GM18867 (cell line): Measurements from ENCODE around the gene UCN2.
"Not testable (repeated sequence)": the region's sequence is repeated elsewhere in the genome, so short reads cannot be mapped to it uniquely, and the experiment has no call there.

Experiments
- ATAC-seq: cut with Tn5 transposase; IDR thresholded peaks from one replicate; pipeline ENCODE4 v1.9.1; 2021; ENCODE audit warnings: mild to moderate bottlenecking, moderate library complexity; ENCODE audit not compliant: unreplicated experiment

The UCN2 gene

DNA sequence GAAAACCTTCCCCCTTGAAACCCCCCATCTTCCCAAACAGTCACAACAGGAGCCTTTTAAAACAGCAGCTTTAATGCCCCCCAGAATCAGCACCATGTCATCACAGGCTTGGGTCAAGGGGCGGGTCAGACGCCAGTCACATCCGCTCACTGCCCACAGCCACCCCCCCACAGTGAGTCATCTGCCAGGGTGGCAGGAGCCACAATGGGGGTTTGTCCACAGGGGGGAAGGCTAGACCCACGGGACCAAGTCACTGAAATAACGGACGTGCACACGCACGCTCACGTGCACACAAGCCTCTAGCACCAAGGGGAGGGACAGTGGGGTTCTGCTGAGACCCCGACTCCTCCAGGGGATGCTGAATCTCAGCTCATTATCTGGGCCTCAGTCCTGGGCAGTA, 441 bp upstream of the UCN2 start:
- no peak for ATAC-seq

DNA sequence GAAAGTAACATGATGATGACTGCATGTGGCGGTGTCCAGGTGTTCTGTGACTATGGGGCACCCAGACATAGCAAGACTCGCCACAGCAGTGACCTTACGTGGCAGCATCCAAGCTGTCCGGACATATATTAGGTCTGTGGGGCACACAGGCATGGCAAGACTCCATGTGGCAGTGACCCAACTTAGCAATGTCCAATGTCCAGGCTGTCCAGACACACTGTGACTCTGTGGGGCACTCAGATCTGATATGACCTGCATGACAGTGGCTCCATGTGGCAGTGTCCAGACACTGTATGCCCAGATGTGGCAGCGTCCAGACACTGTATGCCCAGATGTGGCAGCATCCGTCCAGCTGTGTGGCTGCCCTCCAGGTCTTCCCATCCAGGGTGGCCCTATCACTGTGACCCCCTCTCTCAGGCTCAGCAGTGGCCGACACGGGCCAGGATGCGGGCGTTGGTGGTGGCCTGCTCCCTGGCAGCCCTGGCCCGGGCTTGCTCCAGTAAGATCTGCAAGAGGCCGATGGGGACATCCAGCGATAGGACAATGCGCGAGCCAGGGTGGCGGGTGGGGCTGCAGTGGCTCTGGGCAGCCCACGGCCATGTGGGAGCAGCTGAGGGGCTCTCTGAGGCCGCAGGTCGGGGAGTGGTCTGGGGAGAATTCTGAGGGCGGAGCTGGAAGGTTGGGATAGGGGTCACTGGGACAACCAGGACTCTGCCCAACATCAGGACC, 1.1 kb downstream of the UCN2 start:
- no peak for ATAC-seq

DNA sequence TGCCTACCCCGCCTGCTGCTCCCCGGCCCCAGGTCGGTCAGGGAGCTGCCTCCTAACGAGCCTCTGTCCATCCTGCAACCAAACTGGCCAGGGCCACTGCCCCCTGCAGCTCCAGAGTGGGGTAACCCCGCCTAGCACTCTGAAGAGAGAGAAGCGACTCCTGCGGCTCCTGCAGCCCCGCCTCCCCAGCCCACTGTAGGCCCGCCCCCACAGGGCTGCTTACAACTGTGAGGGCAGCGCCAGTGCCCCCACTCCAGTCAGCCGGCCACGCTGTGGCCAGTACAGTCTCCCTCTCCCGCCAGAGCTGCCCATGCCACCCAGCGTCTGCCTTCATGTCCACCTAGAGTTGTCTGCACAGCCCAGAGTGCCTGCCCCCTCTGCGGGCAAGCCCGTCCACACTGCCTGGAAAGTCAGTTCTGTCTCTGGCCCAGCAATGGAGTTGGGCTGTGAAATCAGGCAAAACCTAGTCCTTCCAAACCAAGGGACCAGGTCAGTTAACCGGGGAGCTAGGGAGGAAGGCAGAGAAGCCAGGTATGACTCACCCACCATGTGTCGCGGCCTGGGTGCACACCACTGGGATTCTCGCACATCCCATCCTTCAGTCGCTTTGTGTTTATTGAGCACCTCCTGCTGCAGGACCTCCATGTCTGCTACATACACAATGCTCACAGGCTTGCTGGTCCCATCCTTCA, 2.4 kb downstream of the UCN2 start:
- no peak for ATAC-seq

DNA sequence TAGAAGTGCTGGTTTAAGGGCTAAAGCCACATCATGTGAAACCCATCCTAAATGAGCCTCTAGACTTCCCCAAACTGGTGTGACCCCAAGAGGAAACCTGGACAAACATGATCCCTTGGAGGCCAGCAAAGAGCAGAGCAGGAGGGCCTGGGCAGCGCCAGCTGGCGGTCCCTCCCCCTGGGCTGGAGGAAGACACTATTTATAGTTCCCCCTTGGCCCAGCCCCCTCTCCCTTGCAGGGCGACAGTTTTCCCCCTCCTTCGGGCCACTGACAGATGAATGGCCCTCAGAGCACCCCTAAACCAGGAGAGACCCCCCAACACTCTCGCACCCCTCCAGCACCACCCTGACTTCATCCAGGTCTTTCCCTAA, 2.9 kb downstream of the UCN2 start:
- ATAC-seq: no peak

DNA sequence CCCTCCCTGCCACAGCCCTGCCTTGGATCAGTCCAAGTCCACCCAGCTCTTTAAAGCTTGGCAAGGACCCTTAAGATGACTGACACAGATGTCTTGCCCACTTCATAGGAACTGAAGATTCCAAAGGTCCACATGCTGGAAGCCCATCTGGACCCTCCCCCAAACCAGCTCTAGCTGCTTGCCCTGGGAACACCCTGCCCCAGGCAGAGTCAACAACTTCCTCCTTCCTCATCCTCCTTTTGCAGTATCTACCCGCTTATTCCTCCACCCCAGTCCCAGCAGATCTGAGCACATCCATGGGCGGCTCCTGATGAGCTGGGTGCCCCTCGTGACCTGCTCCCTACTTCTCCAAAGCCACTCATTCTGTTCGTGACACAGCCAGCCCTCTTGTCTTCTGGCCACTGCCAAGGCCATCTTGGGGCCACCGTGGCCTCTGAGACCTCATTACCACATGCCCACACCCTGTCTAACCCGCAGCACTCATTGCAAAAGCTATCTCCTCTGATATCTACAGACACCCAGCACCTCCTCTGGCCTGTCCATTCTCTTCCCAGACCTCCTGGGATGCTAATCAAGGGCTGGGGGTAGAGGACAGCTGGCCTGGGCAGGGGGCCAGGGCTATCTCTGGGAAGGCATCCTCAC, 5.0 kb downstream of the UCN2 start:
- no peak for ATAC-seq

DNA sequence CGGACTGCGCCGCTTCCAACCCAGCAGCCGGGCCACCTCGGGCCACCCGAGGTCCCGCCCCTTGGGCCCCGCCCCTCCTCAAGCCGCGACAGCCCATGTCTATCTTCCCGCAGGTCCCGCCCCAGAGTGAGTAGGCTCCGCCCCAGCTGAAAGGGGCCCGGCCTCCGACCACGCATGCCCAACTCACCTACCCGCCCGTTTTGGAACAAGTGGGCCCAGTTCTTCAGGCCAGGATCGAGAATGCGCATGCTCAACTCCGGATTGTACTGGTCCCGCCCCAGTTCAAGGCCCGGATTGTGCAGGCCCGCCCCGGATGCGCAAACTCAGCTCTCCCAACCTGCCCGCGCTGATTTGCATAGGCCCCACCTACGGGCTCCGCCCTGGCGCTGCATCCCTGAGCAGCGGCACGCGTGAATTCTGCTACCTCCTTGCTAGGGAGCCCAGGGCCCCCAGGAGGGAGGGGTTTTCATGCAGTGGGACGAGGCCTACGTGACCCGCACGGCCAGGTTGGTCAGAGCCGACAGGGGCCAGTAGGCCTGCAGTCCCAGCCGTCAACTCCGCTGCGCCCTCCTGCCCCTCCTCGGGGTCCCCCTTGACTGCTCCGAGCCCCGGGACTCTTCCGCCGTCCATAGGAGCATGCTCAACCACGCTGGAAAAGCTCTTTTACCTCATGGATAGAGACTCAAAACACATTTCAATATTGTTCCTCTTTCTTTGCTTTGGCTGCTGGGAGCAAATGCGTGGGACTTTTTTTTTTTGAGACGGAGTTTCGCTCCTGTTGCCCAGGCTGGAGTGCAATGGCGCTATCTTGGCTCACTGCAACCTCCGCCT, 6.6 kb downstream of the UCN2 start, which contains the start of gene PFKFB4:
Gene PFKFB4 (minus strand): TSS at position 8 of the 831 bp plus-strand sequence. CDS start 26 bp downstream, outside the sequence.
- ATAC-seq: peak; percentile 87

DNA sequence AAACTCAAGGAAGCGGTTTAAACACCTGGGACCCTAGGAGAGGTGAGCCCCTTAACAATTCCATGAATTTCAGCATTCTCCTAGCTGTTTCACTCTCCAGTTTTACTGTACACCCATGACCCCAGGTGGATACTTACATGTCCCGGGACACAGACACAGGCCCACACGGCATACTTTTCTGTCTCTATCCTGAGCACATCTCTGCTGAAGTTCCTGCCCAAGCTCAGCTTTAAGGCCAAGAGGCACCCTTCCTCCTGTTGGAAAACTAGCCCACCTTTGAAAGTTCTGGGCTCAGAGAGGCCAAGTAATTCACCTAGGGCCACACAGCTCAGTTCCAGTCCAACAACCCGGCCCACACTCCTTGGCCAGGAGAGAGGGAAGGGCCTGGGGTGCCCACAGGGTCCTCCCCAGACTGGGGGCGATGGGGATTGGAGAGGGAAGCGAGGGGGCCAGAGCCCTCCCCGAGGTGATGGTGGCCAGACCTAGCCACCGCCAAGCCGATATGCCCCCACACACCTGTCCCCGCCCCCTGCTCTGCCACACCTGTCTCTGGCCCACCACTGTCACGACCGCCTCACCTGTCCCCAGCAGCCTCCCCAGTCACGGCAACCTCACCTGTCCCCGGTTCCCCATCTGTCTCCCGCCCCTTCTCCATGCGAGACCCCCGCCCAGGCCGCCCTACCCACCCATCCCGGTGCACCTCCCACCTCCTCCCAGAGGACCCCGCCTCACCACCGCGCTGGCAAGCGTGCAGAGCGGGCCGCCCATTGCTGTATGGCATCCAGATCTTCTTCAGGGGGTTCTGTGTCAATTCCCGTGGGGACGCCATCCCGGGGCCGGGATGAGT, 7.4 kb downstream of the UCN2 start:
- ATAC-seq: no peak

DNA sequence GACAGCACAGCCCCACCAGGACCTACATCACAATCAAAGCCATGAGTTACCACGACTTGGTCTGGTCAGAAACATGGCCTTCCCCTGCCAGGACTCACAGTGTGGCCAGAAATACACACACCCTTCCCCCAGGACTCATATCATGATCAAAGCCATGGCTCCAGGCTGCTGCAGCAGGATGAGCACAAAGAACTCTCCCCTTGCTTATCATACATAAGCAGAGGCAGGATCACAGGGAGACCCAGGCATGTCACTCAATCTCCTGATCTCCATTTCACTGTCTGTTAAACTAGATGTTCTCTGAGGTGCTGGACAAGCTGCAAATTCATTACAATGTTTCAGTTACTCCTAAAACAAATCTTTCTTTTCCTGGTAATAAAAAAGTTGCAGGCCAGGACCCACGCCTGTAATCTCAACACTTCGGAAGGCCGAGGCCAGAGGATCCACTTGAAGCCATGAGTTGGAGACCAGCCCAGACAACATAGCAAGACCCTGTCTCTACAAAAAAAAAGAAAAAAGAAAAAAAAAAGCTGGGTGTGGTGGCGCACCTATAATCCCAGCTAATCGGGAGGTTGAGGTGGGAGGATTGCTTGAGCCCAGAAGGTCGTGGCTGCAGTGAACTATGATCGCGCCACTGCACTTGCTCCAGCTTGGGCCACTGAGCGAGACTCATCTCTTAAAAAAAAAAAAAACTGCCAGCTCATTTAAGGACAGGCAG, 8.2 kb downstream of the UCN2 start:
- ATAC-seq: no peak

DNA sequence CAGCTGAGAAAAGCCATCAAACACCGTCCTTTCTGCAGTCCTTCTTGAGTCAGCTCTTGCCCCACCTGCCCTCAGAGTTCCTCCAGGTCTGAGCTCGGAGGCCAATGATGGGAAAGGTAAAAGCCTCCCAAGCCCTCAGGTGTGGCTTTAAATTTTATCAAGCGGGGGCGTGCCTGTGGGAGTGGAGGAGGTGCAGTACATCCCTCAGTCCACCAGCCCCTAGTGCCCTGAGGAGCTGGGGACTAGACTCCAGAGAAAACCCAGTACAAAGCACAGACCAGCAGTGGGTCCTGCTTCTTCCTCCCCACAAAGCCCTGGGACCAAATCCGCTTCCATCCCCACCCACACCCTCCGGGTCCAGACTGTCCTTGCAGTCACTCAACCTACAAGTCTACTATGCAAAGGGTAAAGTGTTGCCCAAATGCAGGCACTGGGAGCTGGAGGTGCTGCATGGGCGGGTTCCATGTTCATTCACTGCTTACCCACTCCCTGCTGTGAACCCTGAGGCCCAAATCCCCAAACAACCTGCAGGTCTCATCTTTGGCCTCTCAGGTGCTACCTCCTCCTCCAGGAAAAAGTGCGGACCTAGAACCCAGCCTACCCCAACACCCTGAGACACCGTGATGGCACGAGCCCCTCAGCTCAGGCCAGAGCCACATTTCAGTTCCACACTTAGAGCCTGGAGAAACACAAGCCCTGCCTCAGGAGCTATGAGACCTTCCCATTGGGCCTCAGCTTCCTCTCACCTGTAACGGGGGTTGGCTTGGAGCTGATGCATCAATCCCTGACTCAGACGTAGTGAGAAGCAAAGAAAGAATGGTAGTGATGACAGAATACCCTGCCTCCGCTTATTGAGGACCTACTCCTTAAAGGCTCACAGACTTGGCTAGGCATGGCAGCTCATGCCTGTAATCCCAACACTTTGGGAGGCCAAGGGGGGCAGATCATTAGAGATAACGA, 9.4 kb downstream of the UCN2 start:
- ATAC-seq: no peak

DNA sequence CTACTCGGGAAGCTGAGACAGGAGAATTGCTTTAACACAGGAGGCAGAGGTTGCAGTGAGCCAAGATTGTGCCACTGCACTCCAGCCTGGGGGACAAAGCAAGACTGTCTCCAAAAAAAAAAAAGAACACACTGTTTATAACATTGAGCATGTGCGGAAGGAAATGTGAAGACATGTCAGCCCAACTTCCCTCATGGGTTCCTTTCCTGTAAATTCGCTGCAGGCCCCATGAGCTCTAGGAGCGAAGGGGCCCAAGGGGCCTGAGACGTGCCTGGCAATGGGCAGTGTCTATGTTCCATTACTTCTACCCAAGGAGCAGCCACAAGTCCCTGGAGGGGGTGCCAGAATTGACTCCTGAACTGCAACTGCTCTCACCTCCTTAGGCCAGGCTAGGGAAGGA, 10.2 kb downstream of the UCN2 start:
- ATAC-seq: no peak

DNA sequence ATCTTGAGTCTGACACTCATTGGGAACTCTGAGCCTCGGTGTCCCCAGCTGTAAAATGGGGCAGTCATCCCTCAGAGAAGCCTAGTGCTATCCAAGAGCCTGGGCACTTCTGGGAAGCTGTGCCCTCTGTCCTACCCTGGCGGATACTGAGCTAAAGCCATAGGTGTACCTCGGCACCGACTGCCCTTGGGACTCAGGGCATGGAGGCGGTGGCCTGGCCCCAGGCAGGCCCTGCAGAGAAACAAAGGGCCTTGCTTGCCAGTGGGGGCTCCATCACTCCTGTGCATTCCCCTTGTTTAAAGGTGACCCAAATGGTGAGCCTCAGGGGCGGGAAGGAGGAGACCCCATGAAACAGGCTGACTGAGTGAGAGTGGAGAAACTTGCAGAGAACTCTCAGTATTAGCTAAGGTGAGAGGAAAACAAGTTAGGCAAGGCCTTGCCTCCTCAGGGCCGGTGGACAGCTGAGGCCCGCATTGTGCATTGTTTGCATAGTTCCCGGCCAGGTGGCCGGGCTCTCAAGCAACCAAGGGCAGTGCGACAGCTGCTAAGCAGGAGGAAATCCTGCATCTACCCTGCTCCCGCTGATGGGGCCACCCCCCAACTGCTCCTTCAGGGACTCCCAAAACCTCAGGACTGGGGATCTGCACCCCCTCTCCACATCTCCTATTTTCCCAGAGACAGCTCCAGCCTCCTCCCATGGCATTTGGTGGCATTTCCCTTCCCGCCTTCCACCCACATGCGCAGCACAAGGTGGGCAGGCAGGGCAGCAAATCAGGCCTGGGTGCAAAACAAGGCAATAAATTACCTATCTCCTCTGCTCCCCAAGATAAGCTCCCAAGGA, 11.2 kb downstream of the UCN2 start:
- no peak for ATAC-seq

DNA sequence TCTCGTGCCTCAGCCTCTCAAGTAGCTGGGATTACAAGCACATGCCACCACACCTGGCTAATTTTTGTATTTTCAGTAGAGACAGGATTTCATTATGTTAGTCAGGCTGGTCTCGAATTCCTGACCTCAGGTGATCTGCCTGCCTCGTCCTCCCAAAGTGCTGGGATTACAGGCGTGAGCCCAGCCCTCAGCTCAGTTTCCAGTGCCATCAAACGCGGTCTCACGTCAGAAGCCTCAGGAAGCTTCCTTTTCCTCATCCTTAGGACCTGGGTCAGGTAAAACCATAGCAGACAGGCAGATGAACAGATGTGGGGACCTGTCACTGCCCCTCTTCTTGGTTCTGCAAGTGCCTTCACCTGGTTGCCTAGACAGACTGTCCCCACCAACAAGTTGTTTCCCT, 11.9 kb downstream of the UCN2 start:
- not testable (repeated sequence) for ATAC-seq

DNA sequence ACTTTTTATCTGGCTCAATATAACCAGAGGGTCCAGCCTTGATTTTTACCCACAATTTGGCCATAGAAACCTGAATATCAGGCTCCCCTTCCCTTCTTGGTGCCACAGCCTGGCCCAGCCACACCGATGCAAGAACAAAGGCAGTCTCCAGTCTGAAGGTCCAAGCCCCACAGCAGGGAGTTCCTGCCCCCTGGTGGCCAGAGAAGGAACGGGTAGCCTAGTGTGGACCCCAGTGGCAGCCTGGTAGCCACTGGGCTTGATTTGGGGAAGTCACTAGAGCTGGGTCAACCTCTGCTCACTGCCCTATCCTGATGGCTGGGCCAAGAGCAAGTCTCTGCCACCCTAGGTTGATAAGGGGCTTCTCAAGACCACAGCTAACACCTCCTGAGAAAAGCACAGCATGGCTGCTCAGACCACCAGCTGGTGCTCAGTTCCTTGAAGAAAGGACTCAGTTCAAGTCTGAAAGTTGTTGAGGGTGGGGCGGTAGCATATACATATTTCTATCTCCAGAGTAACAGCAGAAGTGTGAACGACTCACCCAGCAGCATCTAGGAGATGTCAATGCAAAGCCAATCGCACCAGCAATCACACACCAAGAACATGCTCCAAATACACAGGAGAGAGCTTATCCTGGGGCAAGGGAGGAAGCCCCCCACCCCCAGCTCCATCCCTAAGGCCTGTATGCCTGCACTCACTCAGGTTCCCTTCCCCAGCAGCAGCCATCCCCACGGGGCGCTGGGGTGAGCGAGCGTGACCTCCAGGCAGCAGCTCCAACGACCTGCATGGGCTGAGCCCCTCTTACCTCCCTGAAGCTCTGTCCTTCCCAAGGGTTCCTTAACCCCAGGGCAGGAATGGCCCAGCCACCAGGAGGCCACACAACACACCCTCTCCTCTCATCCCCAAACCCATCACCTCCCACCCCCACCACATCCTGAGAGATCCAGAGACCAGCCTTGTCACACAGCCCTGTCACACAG, 14.6 kb downstream of the UCN2 start:
- no peak for ATAC-seq

DNA sequence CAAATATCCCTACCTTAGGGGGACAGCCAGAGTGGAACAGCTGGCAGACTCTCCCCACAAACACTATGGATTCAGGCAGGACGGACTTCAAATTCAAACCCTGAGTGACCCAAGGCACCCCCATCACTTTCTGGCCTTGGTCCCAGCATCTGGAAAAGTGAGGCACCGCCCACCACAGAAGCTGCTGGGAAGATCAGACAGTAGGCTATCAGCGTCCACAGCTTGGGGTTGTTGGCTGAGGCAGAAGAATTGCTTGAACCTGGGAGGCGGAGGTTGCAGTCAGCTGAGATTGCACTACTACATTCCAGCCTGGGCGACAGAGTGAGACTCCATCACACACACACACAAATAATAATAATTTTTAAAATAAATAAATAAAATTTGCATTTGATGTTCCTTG, 15.5 kb downstream of the UCN2 start:
- ATAC-seq: no peak

DNA sequence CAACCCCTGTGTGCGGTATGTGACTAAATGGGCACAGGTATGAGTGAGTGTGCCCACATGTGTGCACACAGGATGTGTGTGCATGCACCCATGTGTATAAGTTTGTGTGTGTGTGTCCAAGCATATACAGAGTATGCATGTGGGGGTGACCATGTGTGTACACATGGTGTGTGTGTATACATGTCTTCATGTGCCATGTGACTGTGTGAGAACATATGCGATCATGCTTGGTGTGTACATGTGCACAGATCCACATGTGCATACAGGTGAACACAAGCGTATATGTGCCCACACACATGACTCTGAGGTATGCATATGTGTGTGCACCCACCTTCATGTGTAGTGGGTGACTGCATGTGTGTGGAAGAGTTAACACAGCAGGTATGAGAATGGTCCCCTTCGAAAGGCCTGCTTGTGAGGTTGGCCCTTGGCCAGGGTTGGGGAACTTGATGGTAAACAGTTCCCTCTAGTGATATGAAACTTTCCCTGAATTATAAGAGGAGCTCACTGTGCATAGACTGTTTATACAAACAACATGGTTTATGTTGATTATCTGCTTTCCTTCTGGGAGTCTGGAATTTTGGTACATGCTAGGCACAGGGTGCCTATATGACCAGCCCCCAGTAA, 17.3 kb downstream of the UCN2 start:
- no peak for ATAC-seq

DNA sequence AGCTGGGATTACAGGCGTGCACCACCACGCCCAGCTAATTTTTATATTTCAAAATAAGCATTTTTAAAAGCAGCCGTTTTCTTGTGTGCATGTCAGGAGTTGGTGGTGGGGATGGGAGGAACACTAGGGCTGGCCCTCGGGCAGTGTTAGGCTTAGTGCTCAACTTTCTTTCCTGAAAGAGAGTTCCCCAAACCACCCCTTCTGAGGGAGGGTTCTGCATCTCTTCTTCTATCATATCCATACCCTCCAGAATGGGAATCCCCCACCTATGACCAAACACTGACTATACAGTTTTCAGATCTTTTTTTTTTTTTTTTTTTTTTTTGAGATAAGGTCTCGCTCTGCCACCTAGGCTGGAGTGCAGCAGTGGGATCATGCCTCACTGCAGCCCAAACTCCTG, 19.4 kb downstream of the UCN2 start:
- no peak for ATAC-seq
